SK-N-SH (cell line): Measurements from ENCODE around the gene ZNF79. TPM values are rescaled to one million over a fixed set of nuclear protein-coding genes. Genes with fewer than 3 reads are reported as not detected.

Experiments used
- CTCF ChIA-PET: fragments of 300-600, 350-600 bp; formaldehyde crosslinking; extraction: SDS; loops from one replicate; lab custom pipeline; 2021; lab: Yijun Ruan, JAX
- POLR2A ChIA-PET: fragments of 350-600 bp; sonication (Branson Sonifier 250); formaldehyde crosslinking; extraction: SDS; loops from one replicate; lab custom pipeline; 2020; ENCODE audit warnings: antibody characterized with exemption, inconsistent platforms; lab: Yijun Ruan, JAX
- DNase-seq: peaks from one replicate; pipeline ENCODE4 v3.0.0; 2012
- H2AFZ ChIP-seq: fragments of 200-600 bp; sonication (generic); 2 replicates; pipeline ENCODE4 v1.8.1; 2016; ENCODE audit warnings: antibody characterized with exemption, mild to moderate bottlenecking, low read depth
- H3F3A ChIP-seq: fragments of 200-600 bp; sonication (generic); replicated peaks from 2 replicates; pipeline ENCODE3; 2016; ENCODE audit warnings: antibody characterized with exemption, mild to moderate bottlenecking; ENCODE audit not compliant: insufficient read depth
- H3K27ac ChIP-seq, 2 experiments: fragments of 200-500 bp in 1 of 2; fragments of 200-600 bp in 1 of 2; sonication (Bioruptor generic) in 1 of 2; sonication (generic), shearing (Covaris generic) in 1 of 2; 2 replicates each; pipeline versions ENCODE4 v1.5.1 to v1.6.1; 2014 to 2016; ENCODE audit warnings: low read depth in 2 of 2, inconsistent platforms in 1 of 2, low read length in 1 of 2, mild to moderate bottlenecking in 1 of 2, mixed read lengths in 1 of 2
- H3K27me3 ChIP-seq: fragments of 200-600 bp; sonication (generic), shearing (Covaris generic); 2 replicates; pipeline ENCODE4 v1.6.1; 2016; ENCODE audit warnings: mixed run types; ENCODE audit not compliant: insufficient read depth
- H3K36me3 ChIP-seq, 2 experiments: fragments of 200-500 bp in 1 of 2; fragments of 200-600 bp in 1 of 2; sonication (Bioruptor generic) in 1 of 2; sonication (generic) in 1 of 2; replicated peaks in 1 of 2; 2 replicates each; pipeline versions ENCODE3 to v1.5.1; 2014 to 2016; ENCODE audit warnings: low read length in 1 of 2, mild to moderate bottlenecking in 1 of 2; ENCODE audit not compliant: insufficient read depth in 2 of 2, control insufficient read depth in 1 of 2
- H3K4me1 ChIP-seq, 2 experiments: fragments of 200-500 bp in 1 of 2; fragments of 200-600 bp in 1 of 2; sonication (Bioruptor generic) in 1 of 2; sonication (generic), shearing (Covaris generic) in 1 of 2; 2 replicates each; pipeline versions ENCODE4 v1.5.1 to v1.6.1; 2014 to 2016; ENCODE audit warnings: low read depth in 1 of 2, low read length in 1 of 2, mixed run types in 1 of 2; ENCODE audit not compliant: insufficient read depth in 2 of 2, control insufficient read depth in 1 of 2
- H3K4me2 ChIP-seq: fragments of 200-600 bp; sonication (generic), shearing (Covaris generic); 2 replicates; pipeline ENCODE4 v1.6.1; 2017; ENCODE audit warnings: mixed run types
- H3K4me3 ChIP-seq, 2 experiments: fragments of 200-500 bp in 1 of 2; fragments of 200-600 bp in 1 of 2; sonication (Bioruptor generic) in 1 of 2; sonication (generic), shearing (Covaris generic) in 1 of 2; 2 replicates each; pipeline versions ENCODE4 v1.5.1 to v1.8.1; 2014 to 2016; ENCODE audit warnings: low read depth in 2 of 2, inconsistent platforms in 1 of 2, low read length in 1 of 2, mild to moderate bottlenecking in 1 of 2, mixed read lengths in 1 of 2, moderate library complexity in 1 of 2
- H3K79me2 ChIP-seq: fragments of 200-600 bp; sonication (generic); 2 replicates; pipeline ENCODE4 v1.8.1; 2017; ENCODE audit warnings: mild to moderate bottlenecking; ENCODE audit not compliant: insufficient read depth
- H3K9ac ChIP-seq: fragments of 200-600 bp; sonication (generic); 2 replicates; pipeline ENCODE4 v1.6.1; 2017; ENCODE audit warnings: mixed run types
- H3K9me2 ChIP-seq: fragments of 200-600 bp; sonication (generic); 2 replicates; pipeline ENCODE4 v1.6.1; 2017; ENCODE audit warnings: mixed run types
- H3K9me3 ChIP-seq: fragments of 200-600 bp; sonication (generic); 2 replicates; pipeline ENCODE4 v1.6.1; 2017; ENCODE audit warnings: mixed run types, mild to moderate bottlenecking, moderate library complexity
- H4K20me1 ChIP-seq: fragments of 200-600 bp; sonication (generic); 2 replicates; pipeline ENCODE4 v1.6.1; 2017; ENCODE audit warnings: mild to moderate bottlenecking, mixed run types; ENCODE audit not compliant: insufficient read depth
- EP300 ChIP-seq, 2 experiments: IDR thresholded peaks; 2 replicates each; pipeline versions ENCODE4 v1.4.0 to v1.6.1; 2012; ENCODE audit warnings: borderline replicate concordance in 1 of 2, low read depth in 1 of 2, low read length in 1 of 2
- EZH2phosphoT487 ChIP-seq: fragments of 200-600 bp; sonication (generic); IDR thresholded peaks from 2 replicates; pipeline ENCODE4 v1.6.1; 2017; ENCODE audit warnings: low read depth, mixed run types, mild to moderate bottlenecking, antibody characterized with exemption, moderate library complexity, borderline replicate concordance
- FOSL2 ChIP-seq: IDR thresholded peaks from 2 replicates; pipeline ENCODE4 v1.4.0; 2012; ENCODE audit warnings: low read depth, mild to moderate bottlenecking, moderate library complexity, borderline replicate concordance
- GABPA ChIP-seq: IDR thresholded peaks from 2 replicates; pipeline ENCODE4 v1.4.0; 2012; ENCODE audit warnings: low read depth, mild to moderate bottlenecking
- GATA2 ChIP-seq: sonication (generic); formaldehyde crosslinking; IDR thresholded peaks from 2 replicates; pipeline ENCODE4 v1.5.0; 2020; ENCODE audit warnings: mild to moderate bottlenecking, missing genetic modification reagents
- MEF2A ChIP-seq: IDR thresholded peaks from 2 replicates; pipeline ENCODE4 v1.4.0; 2012; ENCODE audit warnings: low read depth, borderline replicate concordance
- POLR2AphosphoS5 ChIP-seq: IDR thresholded peaks from 2 replicates; pipeline ENCODE4 v1.6.1; 2012; ENCODE audit warnings: low read depth, low read length
- RAD21 ChIP-seq: IDR thresholded peaks from 2 replicates; pipeline ENCODE4 v1.6.1; 2012; ENCODE audit warnings: mild to moderate bottlenecking, low read length
- RFX5 ChIP-seq: IDR thresholded peaks from 2 replicates; pipeline ENCODE4 v1.6.1; 2012; ENCODE audit warnings: mild to moderate bottlenecking, improper control_type of control experiment, low read length
- TEAD4 ChIP-seq: IDR thresholded peaks from 2 replicates; pipeline ENCODE4 v1.4.0; 2012; ENCODE audit warnings: mild to moderate bottlenecking, borderline replicate concordance; ENCODE audit not compliant: insufficient read depth
- WGBS: methylation state at CpG from one replicate; pipeline ENCODE4 v1.1.6; 2017; ENCODE audit warnings: low lambda C conversion rate; 5-methylcytosine and 5-hydroxymethylcytosine counted together
- polyA plus RNA-seq, 3 experiments: library from polyadenylated mRNA; depleted of rRNA; stranded (reverse); fragments of >200 nt; gene quantifications; 2 replicates each; pipeline ENCODE4 v1.2.3, GENCODE V29; 2012
- small RNA-seq, 7 experiments: library from RNA; depleted of rRNA; stranded (forward); fragments of <200 nt; gene quantifications; one replicate each; pipeline ENCODE3, GENCODE V24; 2012
- TF ChIP-seq, protein P1 (sequence below): IDR thresholded peaks from 2 replicates; pipeline ENCODE4; 2012

The ZNF79 gene
- polyA plus RNA-seq, 1 of the 3 experiments (the other 2 are of a cell fraction) = 4.6 TPM

DNA sequence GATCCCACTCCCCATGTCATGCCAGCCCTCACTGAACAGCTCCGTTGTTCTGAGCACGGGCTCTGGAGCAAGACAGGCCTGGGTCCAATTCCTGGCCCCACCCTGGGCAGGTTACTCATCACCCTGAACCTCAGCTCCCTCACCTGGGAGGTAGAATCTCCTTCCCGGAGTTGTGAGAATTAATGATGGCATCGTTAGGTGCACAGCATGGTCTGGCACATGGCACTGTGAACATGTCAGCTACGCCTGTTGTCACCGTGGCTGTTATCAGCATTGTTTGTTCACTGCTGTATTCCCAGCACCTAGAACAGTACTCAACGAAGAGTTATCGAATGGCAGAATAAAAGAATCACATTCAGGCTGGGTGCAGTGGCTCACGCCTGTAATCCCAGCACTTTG, 70.1 kb downstream of the ZNF79 start:
- H3K4me3 ChIP-seq = no peak overlapping the region
- TF ChIP-seq POLR2AphosphoS5 = no peak
- TF ChIP-seq GABPA = no peak
- TF ChIP-seq RFX5 = no peak
- no peak for TF ChIP-seq EZH2phosphoT487
- TF ChIP-seq FOSL2 = no peak
- TF ChIP-seq TEAD4 = no peak
- TF ChIP-seq GATA2 (CRISPR knock-in tag) = no peak
- TF ChIP-seq, protein P1, sequence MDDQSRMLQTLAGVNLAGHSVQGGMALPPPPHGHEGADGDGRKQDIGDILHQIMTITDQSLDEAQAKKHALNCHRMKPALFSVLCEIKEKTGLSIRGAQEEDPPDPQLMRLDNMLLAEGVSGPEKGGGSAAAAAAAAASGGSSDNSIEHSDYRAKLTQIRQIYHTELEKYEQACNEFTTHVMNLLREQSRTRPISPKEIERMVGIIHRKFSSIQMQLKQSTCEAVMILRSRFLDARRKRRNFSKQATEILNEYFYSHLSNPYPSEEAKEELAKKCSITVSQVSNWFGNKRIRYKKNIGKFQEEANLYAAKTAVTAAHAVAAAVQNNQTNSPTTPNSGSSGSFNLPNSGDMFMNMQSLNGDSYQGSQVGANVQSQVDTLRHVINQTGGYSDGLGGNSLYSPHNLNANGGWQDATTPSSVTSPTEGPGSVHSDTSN = no peak
- TF ChIP-seq MEF2A = no peak
- TF ChIP-seq EP300 (IDR thresholded peaks at IDR 0.05; ENCODE audit: borderline replicate concordance in 1 of 2, low read depth in 1 of 2, low read length in 1 of 2) = no peak
- no peak for TF ChIP-seq RAD21
- TF ChIP-seq, all 33 proteins: peak for 0
- POLR2A ChIA-PET = no interaction called here
- Histone ChIP-seq H3K9me2 (no peaks in the 10 kb centered on the region), H3K79me2 (no peaks in the 10 kb centered on the region), H3K4me2 (no peak overlapping the region), H3F3A (peaks cover 46% of the 10 kb centered on the region), H3K4me1 (peaks cover 11 to 19% of the 10 kb centered on the region in 2 experiments; a peak in 2 of 4 replicates), H2AFZ (no peak overlapping the region), H3K36me3 (peaks cover 12 to 50% of the 10 kb centered on the region in 2 experiments), H3K27me3 (no peaks in the 10 kb centered on the region), H3K9ac (no peak overlapping the region), H3K27ac (peak overlapping the region in 1 of 2 experiments; percentile 75; a peak in 1 of 4 replicates), H3K9me3 (no peaks in the 10 kb centered on the region), H4K20me1 (no peaks in the 10 kb centered on the region)
- CTCF ChIA-PET = interaction anchor here (2.7 kb wide), 1 partner anchor 240 kb away, joined by 12 read pairs; the partner anchor contains the start of gene TOR2A
- 93% methylated on average over 7 of the region's 9 CpGs for WGBS
- DNase-seq = no peak

Small RNA genes within 50 kb of the gene (small RNA-seq; reads per million reads assigned to genes)
- gene RF00019 (0 reads per million in 7 experiments), gene SNORA65 (20.8 to 963 (median 44.1) reads per million in 7 experiments)

Other genes starting within 250 kb of the ZNF79 start
- gene GARNL3, start 159.6 kb upstream of the ZNF79 start, polyA plus RNA-seq (2012; rRNA removed) = 9.1 and 10.4 TPM in 2 replicates
- gene SLC2A8, start 27.2 kb upstream of the ZNF79 start, polyA plus RNA-seq (2012; rRNA removed) = 15.1 and 18.7 TPM in 2 replicates
- gene RPL12, start 27.0 kb downstream of the ZNF79 start, polyA plus RNA-seq (2012; rRNA removed) = 3,270 and 3,754 TPM in 2 replicates
- 5.5 and 8.0 TPM in 2 replicates for gene LRSAM1, start 27.1 kb downstream of the ZNF79 start, polyA plus RNA-seq (2012; rRNA removed)
- gene STXBP1, start 187.9 kb downstream of the ZNF79 start, polyA plus RNA-seq (2012; rRNA removed) = 33.0 and 44.3 TPM in 2 replicates